K562 (cell line): ENCODE results near the gene EFEMP2. TPM values are rescaled to one million over a fixed set of nuclear protein-coding genes. Genes with fewer than 3 reads are reported as not detected.
A peak's percentile ranks its signal among the peaks of the same experiment; 100 is the strongest.

Experiments used
- CXXC5 ChIP-seq: fragments of 250-450 bp; sonication (Bioruptor Pico); IDR thresholded peaks from 2 replicates; pipeline ENCODE4 v1.8.0; 2022; ENCODE audit warnings: inconsistent platforms, mild to moderate bottlenecking, moderate library complexity
- EP300 ChIP-seq: IDR thresholded peaks from 2 replicates; pipeline ENCODE4 v1.6.1; 2012; ENCODE audit warnings: low read length, improper control_type of control experiment
- RBM15 ChIP-seq: fragments of 200-400 bp; formaldehyde crosslinking; IDR thresholded peaks from 2 replicates; pipeline ENCODE4 v1.6.1; 2018; ENCODE audit warnings: mild to moderate bottlenecking, low read length, moderate library complexity; ENCODE audit not compliant: insufficient read depth
- RBM34 ChIP-seq: fragments of 200-400 bp; formaldehyde crosslinking; IDR thresholded peaks from 2 replicates; pipeline ENCODE4 v1.6.1; 2018; ENCODE audit warnings: low read length, borderline replicate concordance; ENCODE audit not compliant: insufficient read depth
- SAP30 ChIP-seq: fragments of 200-600 bp; sonication (generic); IDR thresholded peaks from 2 replicates; pipeline ENCODE4 v1.6.1; 2012; ENCODE audit warnings: borderline replicate concordance, low read depth, mild to moderate bottlenecking, moderate library complexity, low read length, control low read depth, inconsistent platforms; ENCODE audit not compliant: insufficient read depth, poor library complexity, severe bottlenecking
- SMARCE1 ChIP-seq: fragments of 450-650 bp; IDR thresholded peaks from 2 replicates; pipeline ENCODE4 v1.7.1; 2016; ENCODE audit warnings: mild to moderate bottlenecking
- ZNF143 ChIP-seq: sonication (generic); formaldehyde crosslinking; IDR thresholded peaks from 2 replicates; pipeline ENCODE4 v1.9.0; 2022; ENCODE audit warnings: mild to moderate bottlenecking, missing genetic modification reagents
- ZNF324 ChIP-seq: fragments of 250-450 bp; sonication (Bioruptor Pico); IDR thresholded peaks from 2 replicates; pipeline ENCODE4 v1.4.0; 2020; ENCODE audit warnings: mild to moderate bottlenecking
- ZNF696 ChIP-seq: fragments of 250-450 bp; sonication (Bioruptor Pico); conservative IDR thresholded peaks from 2 replicates; pipeline ENCODE4 v1.4.0; 2020; ENCODE audit warnings: mild to moderate bottlenecking, moderate library complexity
- polyA plus RNA-seq, 8 experiments: library from polyadenylated mRNA; depleted of rRNA in 4 of 8; stranded (reverse) in 5 of 8; unstranded in 3 of 8; fragments of >200 nt; fragmentation: Nextera tagmentation in 2 of 8; fragmentation: Illumina TruSeq in 1 of 8; extraction: Ambion mirVana in 2 of 8; extraction: Trizol in 1 of 8; gene quantifications; 2 replicates each; pipeline versions ENCODE4 v1.2.1 to v1.2.3, GENCODE V29; 2011 to 2014; ENCODE audit warnings: inconsistent platforms in 1 of 8, missing spikeins in 1 of 8
- total RNA-seq, 7 experiments: library from RNA; depleted of rRNA in 6 of 7; stranded (reverse); fragments of >200 nt in 6 of 7; fragmentation: Illumina TruSeq in 2 of 7; extraction: Trizol in 2 of 7; gene quantifications; 2 replicates each; pipeline versions ENCODE4 v1.2.1 to v1.2.3, GENCODE V29; 2011 to 2021; ENCODE audit warnings: low replicate concordance in 1 of 7
- TF ChIP-seq, protein P1 (sequence below): fragments of 450-650 bp; IDR thresholded peaks from 2 replicates; pipeline ENCODE4 v1.6.1; 2016; ENCODE audit warnings: borderline replicate concordance
- TF ChIP-seq, protein P2 (sequence below): sonication (generic); formaldehyde crosslinking; IDR thresholded peaks from 2 replicates; pipeline ENCODE4 v1.8.0; 2022; ENCODE audit warnings: mild to moderate bottlenecking, missing genetic modification reagents
- TF ChIP-seq, protein P3 (sequence below): IDR thresholded peaks from 2 replicates; pipeline ENCODE4 v1.6.1; 2016; ENCODE audit warnings: missing genetic modification characterization, missing compliant biosample characterization
- TF ChIP-seq, protein P4 (sequence below): fragments of 250-450 bp; sonication (Bioruptor Pico); IDR thresholded peaks from 2 replicates; pipeline ENCODE4 v1.8.0; 2022; ENCODE audit warnings: moderate library complexity, mild to moderate bottlenecking, inconsistent platforms
- TF ChIP-seq, protein P5 (sequence below): fragments of 250-450 bp; sonication (Bioruptor Pico); IDR thresholded peaks from 2 replicates; pipeline ENCODE4 v1.5.0; 2020; ENCODE audit warnings: mild to moderate bottlenecking

Gene EFEMP2
- total and polyA plus RNA-seq, 9 of the 15 experiments (the other 6 are each of a cell fraction or from before 2014, with no cell fraction given): 0.07 to 2.9 (median 0.69) TPM; not detected in 1

DNA sequence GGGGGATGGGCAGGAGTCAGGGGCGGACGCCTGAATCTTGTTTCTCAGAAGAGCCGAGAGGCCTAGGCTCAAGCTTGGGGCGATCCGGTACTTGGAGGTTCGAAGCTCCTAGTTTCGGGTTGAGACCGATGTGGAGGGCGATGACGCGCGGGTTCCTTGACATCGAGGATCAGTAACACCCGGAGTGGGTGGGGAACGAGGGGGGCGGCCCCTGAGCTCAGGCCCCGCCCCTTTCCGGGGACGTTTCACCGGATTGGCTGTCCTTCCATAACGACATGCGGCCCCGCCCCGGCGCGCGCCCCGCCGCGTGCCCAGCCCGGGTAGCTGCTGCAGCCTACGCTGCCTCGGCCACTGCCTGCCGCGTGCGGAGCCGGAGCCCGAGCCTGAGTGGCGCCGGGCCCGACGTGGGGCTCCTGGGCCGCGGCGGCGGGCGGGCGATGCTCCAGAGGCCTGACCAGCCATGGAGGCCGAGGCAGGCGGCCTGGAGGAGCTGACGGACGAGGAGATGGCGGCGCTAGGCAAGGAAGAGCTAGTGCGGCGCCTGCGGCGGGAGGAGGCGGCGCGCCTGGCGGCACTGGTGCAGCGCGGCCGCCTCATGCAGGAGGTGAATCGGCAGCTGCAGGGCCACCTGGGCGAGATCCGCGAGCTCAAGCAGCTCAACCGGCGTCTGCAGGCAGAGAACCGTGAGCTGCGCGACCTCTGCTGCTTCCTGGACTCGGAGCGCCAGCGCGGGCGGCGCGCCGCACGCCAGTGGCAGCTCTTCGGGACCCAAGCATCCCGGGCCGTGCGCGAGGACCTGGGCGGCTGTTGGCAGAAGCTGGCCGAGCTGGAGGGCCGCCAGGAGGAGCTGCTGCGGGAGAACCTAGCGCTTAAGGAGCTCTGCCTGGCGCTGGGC lies 18.0 kb upstream of the EFEMP2 start, which contains the start of gene CCDC85B (continued):
- TF ChIP-seq, protein P1, sequence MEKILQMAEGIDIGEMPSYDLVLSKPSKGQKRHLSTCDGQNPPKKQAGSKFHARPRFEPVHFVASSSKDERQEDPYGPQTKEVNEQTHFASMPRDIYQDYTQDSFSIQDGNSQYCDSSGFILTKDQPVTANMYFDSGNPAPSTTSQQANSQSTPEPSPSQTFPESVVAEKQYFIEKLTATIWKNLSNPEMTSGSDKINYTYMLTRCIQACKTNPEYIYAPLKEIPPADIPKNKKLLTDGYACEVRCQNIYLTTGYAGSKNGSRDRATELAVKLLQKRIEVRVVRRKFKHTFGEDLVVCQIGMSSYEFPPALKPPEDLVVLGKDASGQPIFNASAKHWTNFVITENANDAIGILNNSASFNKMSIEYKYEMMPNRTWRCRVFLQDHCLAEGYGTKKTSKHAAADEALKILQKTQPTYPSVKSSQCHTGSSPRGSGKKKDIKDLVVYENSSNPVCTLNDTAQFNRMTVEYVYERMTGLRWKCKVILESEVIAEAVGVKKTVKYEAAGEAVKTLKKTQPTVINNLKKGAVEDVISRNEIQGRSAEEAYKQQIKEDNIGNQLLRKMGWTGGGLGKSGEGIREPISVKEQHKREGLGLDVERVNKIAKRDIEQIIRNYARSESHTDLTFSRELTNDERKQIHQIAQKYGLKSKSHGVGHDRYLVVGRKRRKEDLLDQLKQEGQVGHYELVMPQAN: no peak
- TF ChIP-seq, protein P2, sequence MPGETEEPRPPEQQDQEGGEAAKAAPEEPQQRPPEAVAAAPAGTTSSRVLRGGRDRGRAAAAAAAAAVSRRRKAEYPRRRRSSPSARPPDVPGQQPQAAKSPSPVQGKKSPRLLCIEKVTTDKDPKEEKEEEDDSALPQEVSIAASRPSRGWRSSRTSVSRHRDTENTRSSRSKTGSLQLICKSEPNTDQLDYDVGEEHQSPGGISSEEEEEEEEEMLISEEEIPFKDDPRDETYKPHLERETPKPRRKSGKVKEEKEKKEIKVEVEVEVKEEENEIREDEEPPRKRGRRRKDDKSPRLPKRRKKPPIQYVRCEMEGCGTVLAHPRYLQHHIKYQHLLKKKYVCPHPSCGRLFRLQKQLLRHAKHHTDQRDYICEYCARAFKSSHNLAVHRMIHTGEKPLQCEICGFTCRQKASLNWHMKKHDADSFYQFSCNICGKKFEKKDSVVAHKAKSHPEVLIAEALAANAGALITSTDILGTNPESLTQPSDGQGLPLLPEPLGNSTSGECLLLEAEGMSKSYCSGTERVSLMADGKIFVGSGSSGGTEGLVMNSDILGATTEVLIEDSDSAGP (CRISPR knock-in tag): no peak
- TF ChIP-seq ZNF696 (CRISPR knock-in tag) (no peak), RBM34 (no peak), ZNF143 (CRISPR knock-in tag) (peak; percentile 54; the same call in 1 of the 2 replicates), ZNF324 (no peak), EP300 (no peak), SAP30 (peak; percentile 86), RBM15 (no peak), CXXC5 (peak; percentile 94), SMARCE1 (no peak)
- TF ChIP-seq, protein P3, sequence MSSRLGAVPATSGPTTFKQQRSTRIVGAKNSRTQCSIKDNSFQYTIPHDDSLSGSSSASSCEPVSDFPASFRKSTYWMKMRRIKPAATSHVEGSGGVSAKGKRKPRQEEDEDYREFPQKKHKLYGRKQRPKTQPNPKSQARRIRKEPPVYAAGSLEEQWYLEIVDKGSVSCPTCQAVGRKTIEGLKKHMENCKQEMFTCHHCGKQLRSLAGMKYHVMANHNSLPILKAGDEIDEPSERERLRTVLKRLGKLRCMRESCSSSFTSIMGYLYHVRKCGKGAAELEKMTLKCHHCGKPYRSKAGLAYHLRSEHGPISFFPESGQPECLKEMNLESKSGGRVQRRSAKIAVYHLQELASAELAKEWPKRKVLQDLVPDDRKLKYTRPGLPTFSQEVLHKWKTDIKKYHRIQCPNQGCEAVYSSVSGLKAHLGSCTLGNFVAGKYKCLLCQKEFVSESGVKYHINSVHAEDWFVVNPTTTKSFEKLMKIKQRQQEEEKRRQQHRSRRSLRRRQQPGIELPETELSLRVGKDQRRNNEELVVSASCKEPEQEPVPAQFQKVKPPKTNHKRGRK (tag): no peak
- TF ChIP-seq, protein P4, sequence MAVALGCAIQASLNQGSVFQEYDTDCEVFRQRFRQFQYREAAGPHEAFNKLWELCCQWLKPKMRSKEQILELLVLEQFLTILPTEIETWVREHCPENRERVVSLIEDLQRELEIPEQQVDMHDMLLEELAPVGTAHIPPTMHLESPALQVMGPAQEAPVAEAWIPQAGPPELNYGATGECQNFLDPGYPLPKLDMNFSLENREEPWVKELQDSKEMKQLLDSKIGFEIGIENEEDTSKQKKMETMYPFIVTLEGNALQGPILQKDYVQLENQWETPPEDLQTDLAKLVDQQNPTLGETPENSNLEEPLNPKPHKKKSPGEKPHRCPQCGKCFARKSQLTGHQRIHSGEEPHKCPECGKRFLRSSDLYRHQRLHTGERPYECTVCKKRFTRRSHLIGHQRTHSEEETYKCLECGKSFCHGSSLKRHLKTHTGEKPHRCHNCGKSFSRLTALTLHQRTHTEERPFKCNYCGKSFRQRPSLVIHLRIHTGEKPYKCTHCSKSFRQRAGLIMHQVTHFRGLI (CRISPR knock-in tag): 0 out of 2 replicates have a peak, but pooled peaks have one; percentile 19
- TF ChIP-seq, protein P5, sequence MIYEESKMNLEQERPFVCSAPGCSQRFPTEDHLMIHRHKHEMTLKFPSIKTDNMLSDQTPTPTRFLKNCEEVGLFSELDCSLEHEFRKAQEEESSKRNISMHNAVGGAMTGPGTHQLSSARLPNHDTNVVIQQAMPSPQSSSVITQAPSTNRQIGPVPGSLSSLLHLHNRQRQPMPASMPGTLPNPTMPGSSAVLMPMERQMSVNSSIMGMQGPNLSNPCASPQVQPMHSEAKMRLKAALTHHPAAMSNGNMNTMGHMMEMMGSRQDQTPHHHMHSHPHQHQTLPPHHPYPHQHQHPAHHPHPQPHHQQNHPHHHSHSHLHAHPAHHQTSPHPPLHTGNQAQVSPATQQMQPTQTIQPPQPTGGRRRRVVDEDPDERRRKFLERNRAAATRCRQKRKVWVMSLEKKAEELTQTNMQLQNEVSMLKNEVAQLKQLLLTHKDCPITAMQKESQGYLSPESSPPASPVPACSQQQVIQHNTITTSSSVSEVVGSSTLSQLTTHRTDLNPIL (CRISPR knock-in tag): no peak
